Measurements from ENCODE around the gene MRPL23. TPM values are rescaled to one million over a fixed set of nuclear protein-coding genes. Genes with fewer than 3 reads are reported as not detected.

Gene MRPL23
- total RNA-seq, 1 donor from 2014 or later = 59.2 TPM

DNA sequence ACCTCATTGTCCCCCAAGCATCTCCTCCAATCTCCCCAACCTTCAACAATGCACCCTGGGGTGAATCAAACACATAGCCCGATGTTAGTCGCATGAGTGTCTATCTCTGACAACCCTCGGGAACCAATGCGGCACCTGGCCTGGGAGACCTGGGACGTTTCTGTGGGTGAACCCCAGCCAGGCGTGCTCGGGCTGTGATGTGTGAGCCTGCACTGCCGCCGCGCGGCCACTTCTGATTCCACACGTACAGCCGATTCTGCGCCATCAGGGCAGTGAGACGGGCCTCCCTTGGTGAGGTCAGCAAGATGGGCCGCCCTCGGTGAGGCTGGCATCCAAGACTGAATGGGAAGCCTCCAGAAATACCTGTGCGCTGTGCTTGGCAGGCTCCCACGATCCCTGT lies 55.7 kb downstream of the MRPL23 start:
- Histone ChIP-seq H3K27me3 (ENCODE audit: low read depth) (no peaks in the 10 kb centered on the region), H3K9me3 (no peaks in the 10 kb centered on the region), H3K4me3 (no peak overlapping the region), H3K27ac (no peak overlapping the region), H3K36me3 (no peaks in the 10 kb centered on the region), H3K4me1 (no peaks in the 10 kb centered on the region)
- DNase-seq (no peak), ATAC-seq (peak; percentile 63 to 64)
- no peak for TF ChIP-seq CTCF (IDR thresholded peaks at IDR 0.05)
- intact Hi-C loops (cut with DNase I) = no loop called here

DNA sequence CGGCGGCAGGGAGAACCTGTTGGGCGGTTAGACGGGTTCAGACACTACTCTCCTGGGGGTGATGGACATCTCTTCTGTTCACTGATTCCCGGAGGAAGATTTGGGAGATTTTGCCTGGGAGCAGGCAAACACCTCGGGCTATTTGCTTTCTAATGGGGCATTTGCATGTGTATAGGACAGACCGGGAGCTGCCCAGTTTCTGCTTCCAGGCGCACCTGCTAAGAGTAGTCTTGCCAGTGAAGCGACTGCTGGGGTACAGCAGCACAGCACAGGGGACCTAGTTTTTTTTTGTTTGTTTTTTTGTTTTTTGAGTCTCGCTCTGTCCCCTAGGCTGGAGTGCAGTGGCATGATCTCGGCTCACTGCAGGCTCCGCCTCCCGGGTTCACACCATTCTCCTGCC lies 57.3 kb downstream of the MRPL23 start:
- H3K4me3 ChIP-seq = no peak overlapping the region
- intact Hi-C loops (cut with DNase I) = no loop called here
- TF ChIP-seq CTCF (IDR thresholded peaks at IDR 0.05) = no peak
- H3K9me3 ChIP-seq = no peaks in the 10 kb centered on the region
- no peaks in the 10 kb centered on the region for H3K27me3 ChIP-seq (ENCODE audit: low read depth)
- no peak overlapping the region for H3K27ac ChIP-seq
- DNase-seq (no peak), ATAC-seq (no peak)
- H3K36me3 ChIP-seq = no peaks in the 10 kb centered on the region
- H3K4me1 ChIP-seq = no peaks in the 10 kb centered on the region

Other genes starting within 250 kb of the MRPL23 start
- 9.2 TPM for gene IFITM10, start 196.7 kb upstream of the MRPL23 start, total RNA-seq
- gene CTSD, start 183.4 kb upstream of the MRPL23 start, total RNA-seq = 2,919 TPM
- 18.5 TPM for gene SYT8, start 112.3 kb upstream of the MRPL23 start, total RNA-seq
- gene TNNI2, start 108.4 kb upstream of the MRPL23 start, total RNA-seq = 17.7 TPM
- gene LSP1, start 94.2 kb upstream of the MRPL23 start, total RNA-seq = 90.4 TPM
- not detected for gene PRR33, start 55.4 kb upstream of the MRPL23 start, total RNA-seq
- gene TNNT3, start 27.6 kb upstream of the MRPL23 start, total RNA-seq = 4.7 TPM
- 87.6 TPM for gene H19, start 50.5 kb downstream of the MRPL23 start, total RNA-seq
- 33.9 TPM for gene IGF2, start 192.1 kb downstream of the MRPL23 start, total RNA-seq
- gene INS, start 213.9 kb downstream of the MRPL23 start, total RNA-seq = not detected
- gene TH, start 224.5 kb downstream of the MRPL23 start, total RNA-seq = not detected

Data from lower lobe of right lung (tissue), 2 donors.